Thyroid gland (tissue), 4 donors: Measurements from ENCODE around the gene LRFN2.

Source experiments
- POLR2A ChIP-seq, 2 donors: fragments of 450-650 bp; IDR thresholded peaks; one replicate each; pipeline ENCODE4 v1.6.1; 2017; ENCODE audit warnings: antibody characterized with exemption in 2 of 2, mild to moderate bottlenecking in 2 of 2, moderate library complexity in 1 of 2
- TF ChIP-seq, protein P1 (sequence below), 6 experiments: fragments of 200-600 bp in 3 of 6; fragments of 450-650 bp in 3 of 6; sonication (generic) in 3 of 6; IDR thresholded peaks; one replicate each; pipeline ENCODE4 v1.5.1; 2016 to 2019; ENCODE audit warnings: antibody characterized with exemption in 6 of 6, mild to moderate bottlenecking in 2 of 6, inconsistent platforms in 1 of 6, moderate library complexity in 1 of 6

DNA sequence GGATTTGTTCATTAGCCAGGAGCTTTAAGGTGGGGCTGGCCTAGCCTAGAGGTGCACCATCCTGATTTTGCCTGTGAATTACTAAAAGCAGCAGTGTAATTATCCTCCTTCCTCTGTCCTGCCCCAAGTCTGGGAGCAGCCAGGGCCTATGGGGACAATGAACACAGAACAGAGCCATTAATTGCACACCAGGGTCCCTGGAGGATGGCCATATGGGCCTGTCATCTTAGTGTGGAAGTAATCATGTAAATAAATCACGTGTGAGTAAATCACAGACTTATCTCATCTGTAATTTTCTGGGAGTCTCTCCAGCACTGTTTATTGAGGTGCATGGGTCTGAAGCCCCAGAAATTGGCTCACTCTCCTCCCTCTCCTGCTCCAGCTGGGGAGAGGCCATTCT, 176.3 kb downstream of the LRFN2 start:
- TF ChIP-seq POLR2A (IDR thresholded peaks at IDR 0.05): no peak
- TF ChIP-seq, protein P1, sequence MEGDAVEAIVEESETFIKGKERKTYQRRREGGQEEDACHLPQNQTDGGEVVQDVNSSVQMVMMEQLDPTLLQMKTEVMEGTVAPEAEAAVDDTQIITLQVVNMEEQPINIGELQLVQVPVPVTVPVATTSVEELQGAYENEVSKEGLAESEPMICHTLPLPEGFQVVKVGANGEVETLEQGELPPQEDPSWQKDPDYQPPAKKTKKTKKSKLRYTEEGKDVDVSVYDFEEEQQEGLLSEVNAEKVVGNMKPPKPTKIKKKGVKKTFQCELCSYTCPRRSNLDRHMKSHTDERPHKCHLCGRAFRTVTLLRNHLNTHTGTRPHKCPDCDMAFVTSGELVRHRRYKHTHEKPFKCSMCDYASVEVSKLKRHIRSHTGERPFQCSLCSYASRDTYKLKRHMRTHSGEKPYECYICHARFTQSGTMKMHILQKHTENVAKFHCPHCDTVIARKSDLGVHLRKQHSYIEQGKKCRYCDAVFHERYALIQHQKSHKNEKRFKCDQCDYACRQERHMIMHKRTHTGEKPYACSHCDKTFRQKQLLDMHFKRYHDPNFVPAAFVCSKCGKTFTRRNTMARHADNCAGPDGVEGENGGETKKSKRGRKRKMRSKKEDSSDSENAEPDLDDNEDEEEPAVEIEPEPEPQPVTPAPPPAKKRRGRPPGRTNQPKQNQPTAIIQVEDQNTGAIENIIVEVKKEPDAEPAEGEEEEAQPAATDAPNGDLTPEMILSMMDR (IDR thresholded peaks at IDR 0.05): no peak
